ENCODE measurements around the gene ACAD11. TPM values are rescaled to one million over a fixed set of nuclear protein-coding genes. Genes with fewer than 3 reads are reported as not detected.

ACAD11 gene
- total RNA-seq, 2 experiments from 2014 or later: 18.5 to 23.5 TPM

GRCh38 chr3:132597660-132598059 is 61.9 kb downstream of the ACAD11 start:
- intact Hi-C loops (cut with micrococcal nuclease; ENCODE audit: unreplicated experiment): no loop called here
- peak overlapping the region; percentile 72 for H3K27ac ChIP-seq (ENCODE audit: low read depth, low read length, poor library complexity, severe bottlenecking)
- BruUV-seq (replicated peaks): no TSS peak

GRCh38 chr3:132596816-132597433 is 62.7 kb downstream of the ACAD11 start, which contains the start of gene ACKR4:
ACKR4 (plus strand) TSS chr3:132597270; CDS start chr3:132600398, 3,128 bp downstream.
- Histone ChIP-seq H3K9me2 (ENCODE audit: insufficient read depth, low read length) (no peaks in the 10 kb centered on the region), H3K9me3 (ENCODE audit: low read length) (no peaks in the 10 kb centered on the region), H3K4me1 (ENCODE audit: insufficient read depth, low read length, poor library complexity, severe bottlenecking) (peaks cover 40% of the 10 kb centered on the region), H3K4me3 (ENCODE audit: low read depth, low read length, poor library complexity, severe bottlenecking) (peak within 1 kb of the TSS; percentile 68), H3K36me3 (ENCODE audit: insufficient read depth, low read length) (peaks cover 8% of the 10 kb centered on the region), H3K27ac (ENCODE audit: low read depth, low read length, poor library complexity, severe bottlenecking) (peak within 1 kb of the TSS; percentile 72), H3K4me2 (ENCODE audit: low read length) (peak within 1 kb of the TSS; percentile 68), H2AFZ (ENCODE audit: low read length) (peak within 1 kb of the TSS; percentile 67; the same call in 1 of the 2 replicates), H4K20me1 (ENCODE audit: insufficient read depth, low read length) (no peaks in the 10 kb centered on the region), H3K79me2 (ENCODE audit: insufficient read depth, low read depth, low read length) (peaks cover 11% of the 10 kb centered on the region; the same call in 1 of the 2 replicates)
- peak; percentile 44 for DNase-seq (ENCODE audit: low spot score)
- ChIA-PET CTCF (ENCODE audit: unreplicated experiment) (interaction anchor here (0.8 kb wide), 1 partner anchor 26 kb away, joined by 3 read pairs; no protein-coding TSS in a partner anchor), POLR2A (interaction anchor here (0.9 to 3.1 kb wide), 2 partner anchors 9 to 28 kb away, joined by 3 to 9 read pairs; no protein-coding TSS in a partner anchor)
- BruUV-seq (replicated peaks): TSS peak; percentile 82
- intact Hi-C loops (cut with micrococcal nuclease; ENCODE audit: unreplicated experiment): no loop called here
- TF ChIP-seq, protein P1, sequence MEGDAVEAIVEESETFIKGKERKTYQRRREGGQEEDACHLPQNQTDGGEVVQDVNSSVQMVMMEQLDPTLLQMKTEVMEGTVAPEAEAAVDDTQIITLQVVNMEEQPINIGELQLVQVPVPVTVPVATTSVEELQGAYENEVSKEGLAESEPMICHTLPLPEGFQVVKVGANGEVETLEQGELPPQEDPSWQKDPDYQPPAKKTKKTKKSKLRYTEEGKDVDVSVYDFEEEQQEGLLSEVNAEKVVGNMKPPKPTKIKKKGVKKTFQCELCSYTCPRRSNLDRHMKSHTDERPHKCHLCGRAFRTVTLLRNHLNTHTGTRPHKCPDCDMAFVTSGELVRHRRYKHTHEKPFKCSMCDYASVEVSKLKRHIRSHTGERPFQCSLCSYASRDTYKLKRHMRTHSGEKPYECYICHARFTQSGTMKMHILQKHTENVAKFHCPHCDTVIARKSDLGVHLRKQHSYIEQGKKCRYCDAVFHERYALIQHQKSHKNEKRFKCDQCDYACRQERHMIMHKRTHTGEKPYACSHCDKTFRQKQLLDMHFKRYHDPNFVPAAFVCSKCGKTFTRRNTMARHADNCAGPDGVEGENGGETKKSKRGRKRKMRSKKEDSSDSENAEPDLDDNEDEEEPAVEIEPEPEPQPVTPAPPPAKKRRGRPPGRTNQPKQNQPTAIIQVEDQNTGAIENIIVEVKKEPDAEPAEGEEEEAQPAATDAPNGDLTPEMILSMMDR (conservative IDR thresholded peaks at IDR 0.05; ENCODE audit: low read length): no peak
- TF ChIP-seq EZH2phosphoT487 (IDR thresholded peaks at IDR 0.05; ENCODE audit: borderline replicate concordance, low read depth, low read length): no peak

More at GRCh38 chr3:132597660-132598059, 61.9 kb downstream of the ACAD11 start:
- no peaks in the 10 kb centered on the region for H3K9me3 ChIP-seq (ENCODE audit: low read length)
- peaks cover 40% of the 10 kb centered on the region for H3K4me1 ChIP-seq (ENCODE audit: insufficient read depth, low read length, poor library complexity, severe bottlenecking)
- no peaks in the 10 kb centered on the region for H4K20me1 ChIP-seq (ENCODE audit: insufficient read depth, low read length)
- ChIA-PET CTCF (ENCODE audit: unreplicated experiment) (interaction anchor here (0.8 kb wide), 1 partner anchor 26 kb away, joined by 3 read pairs; no protein-coding TSS in a partner anchor), POLR2A (no interaction called here)
- DNase-seq (ENCODE audit: low spot score): no peak
- TF ChIP-seq EZH2phosphoT487 (IDR thresholded peaks at IDR 0.05; ENCODE audit: borderline replicate concordance, low read depth, low read length): no peak
- TF ChIP-seq, protein P1 (conservative IDR thresholded peaks at IDR 0.05; ENCODE audit: low read length): no peak
- peak overlapping the region; percentile 68 for H3K4me2 ChIP-seq (ENCODE audit: low read length)
- no peaks in the 10 kb centered on the region for H3K9me2 ChIP-seq (ENCODE audit: insufficient read depth, low read length)
- peaks cover 15% of the 10 kb centered on the region for H3K36me3 ChIP-seq (ENCODE audit: insufficient read depth, low read length)
- H3K79me2 ChIP-seq (ENCODE audit: insufficient read depth, low read depth, low read length): peaks cover 11% of the 10 kb centered on the region; the same call in 1 of the 2 replicates
- peak overlapping the region; percentile 68 for H3K4me3 ChIP-seq (ENCODE audit: low read depth, low read length, poor library complexity, severe bottlenecking)
- peak overlapping the region; percentile 67; the same call in 1 of the 2 replicates for H2AFZ ChIP-seq (ENCODE audit: low read length)

- Histone ChIP-seq H3K4me3 (ENCODE audit: low read depth, low read length, poor library complexity, severe bottlenecking) (peak overlapping the region; percentile 68), H2AFZ (ENCODE audit: low read length) (peak overlapping the region; percentile 67; the same call in 1 of the 2 replicates), H3K27ac (ENCODE audit: low read depth, low read length, poor library complexity, severe bottlenecking) (peak overlapping the region; percentile 72), H3K4me2 (ENCODE audit: low read length) (peak overlapping the region; percentile 68), H3K9me2 (ENCODE audit: insufficient read depth, low read length) (no peaks in the 10 kb centered on the region), H4K20me1 (ENCODE audit: insufficient read depth, low read length) (no peaks in the 10 kb centered on the region), H3K79me2 (ENCODE audit: insufficient read depth, low read depth, low read length) (peaks cover 11% of the 10 kb centered on the region; the same call in 1 of the 2 replicates), H3K9me3 (ENCODE audit: low read length) (no peaks in the 10 kb centered on the region), H3K36me3 (ENCODE audit: insufficient read depth, low read length) (peaks cover 8% of the 10 kb centered on the region), H3K4me1 (ENCODE audit: insufficient read depth, low read length, poor library complexity, severe bottlenecking) (peaks cover 40% of the 10 kb centered on the region)
- intact Hi-C loops (cut with micrococcal nuclease; ENCODE audit: unreplicated experiment): no loop called here
- TF ChIP-seq, protein P1 (conservative IDR thresholded peaks at IDR 0.05; ENCODE audit: low read length): no peak
- TF ChIP-seq EZH2phosphoT487 (IDR thresholded peaks at IDR 0.05; ENCODE audit: borderline replicate concordance, low read depth, low read length): no peak
- CTCF ChIA-PET (ENCODE audit: unreplicated experiment): no interaction called here
- no TSS peak for BruUV-seq (replicated peaks)
- DNase-seq (ENCODE audit: low spot score): peak; percentile 34
- POLR2A ChIA-PET: interaction anchor here (0.9 to 3.1 kb wide), 2 partner anchors 8 to 29 kb away, joined by 3 to 9 read pairs; no protein-coding TSS in a partner anchor
Measured at GRCh38 chr3:132596326-132596725, 63.3 kb downstream of the ACAD11 start.

Measured in OCI-LY7 (cell line).